Measurements from ENCODE around the gene RAD54L.
"Not testable (repeated sequence)": the region's sequence is repeated elsewhere in the genome, so short reads cannot be mapped to it uniquely, and the experiment has no call there.

The RAD54L gene

GRCh38 chr1:46242918-46243317 lies 4.6 kb upstream of the RAD54L start:
- no peaks in the 10 kb centered on the region for H3K27me3 ChIP-seq (ENCODE audit: insufficient read depth, poor library complexity, severe bottlenecking)
- TF ChIP-seq, protein P1, sequence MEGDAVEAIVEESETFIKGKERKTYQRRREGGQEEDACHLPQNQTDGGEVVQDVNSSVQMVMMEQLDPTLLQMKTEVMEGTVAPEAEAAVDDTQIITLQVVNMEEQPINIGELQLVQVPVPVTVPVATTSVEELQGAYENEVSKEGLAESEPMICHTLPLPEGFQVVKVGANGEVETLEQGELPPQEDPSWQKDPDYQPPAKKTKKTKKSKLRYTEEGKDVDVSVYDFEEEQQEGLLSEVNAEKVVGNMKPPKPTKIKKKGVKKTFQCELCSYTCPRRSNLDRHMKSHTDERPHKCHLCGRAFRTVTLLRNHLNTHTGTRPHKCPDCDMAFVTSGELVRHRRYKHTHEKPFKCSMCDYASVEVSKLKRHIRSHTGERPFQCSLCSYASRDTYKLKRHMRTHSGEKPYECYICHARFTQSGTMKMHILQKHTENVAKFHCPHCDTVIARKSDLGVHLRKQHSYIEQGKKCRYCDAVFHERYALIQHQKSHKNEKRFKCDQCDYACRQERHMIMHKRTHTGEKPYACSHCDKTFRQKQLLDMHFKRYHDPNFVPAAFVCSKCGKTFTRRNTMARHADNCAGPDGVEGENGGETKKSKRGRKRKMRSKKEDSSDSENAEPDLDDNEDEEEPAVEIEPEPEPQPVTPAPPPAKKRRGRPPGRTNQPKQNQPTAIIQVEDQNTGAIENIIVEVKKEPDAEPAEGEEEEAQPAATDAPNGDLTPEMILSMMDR (IDR thresholded peaks at IDR 0.05; ENCODE audit: poor library complexity, severe bottlenecking) = no peak
- H3K9me3 ChIP-seq (ENCODE audit: severe bottlenecking) = peaks cover 4% of the 10 kb centered on the region
- no peak overlapping the region for H3K27ac ChIP-seq (ENCODE audit: poor library complexity, severe bottlenecking)
- DNase-seq (ENCODE audit: low spot score) = no peak
- H3K36me3 ChIP-seq (ENCODE audit: low read depth) = no peaks in the 10 kb centered on the region
- H3K4me1 ChIP-seq (ENCODE audit: insufficient read depth, poor library complexity, severe bottlenecking) = no peaks in the 10 kb centered on the region
- no peak for ATAC-seq (ENCODE audit: low read depth)
- no peak overlapping the region for H3K4me3 ChIP-seq (ENCODE audit: severe bottlenecking)

DNA sequence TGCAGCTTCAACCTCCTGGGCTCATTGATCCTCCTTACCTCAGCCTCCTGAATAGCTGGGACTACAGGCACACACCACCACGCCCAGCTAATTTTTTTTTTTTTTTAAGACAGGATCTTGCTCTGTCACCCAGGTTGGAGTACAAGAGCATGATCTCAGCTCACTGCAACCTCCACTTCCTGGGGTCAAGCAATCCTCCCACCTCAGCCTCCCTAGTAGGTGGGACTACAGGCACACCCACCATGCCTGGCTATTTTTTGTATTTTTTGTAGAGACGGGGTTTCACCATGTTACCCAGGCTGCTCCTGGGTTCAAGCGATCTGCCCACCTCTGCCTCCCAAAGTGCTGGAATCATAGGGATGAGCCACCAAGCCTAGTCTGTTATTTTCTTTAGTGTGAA lies 3.7 kb upstream of the RAD54L start:
- not testable (repeated sequence) for H3K27me3 ChIP-seq (ENCODE audit: insufficient read depth, poor library complexity, severe bottlenecking); H3K4me1 ChIP-seq (ENCODE audit: insufficient read depth, poor library complexity, severe bottlenecking); DNase-seq (ENCODE audit: low spot score); H3K4me3 ChIP-seq (ENCODE audit: severe bottlenecking); H3K9me3 ChIP-seq (ENCODE audit: severe bottlenecking); H3K27ac ChIP-seq (ENCODE audit: poor library complexity, severe bottlenecking); H3K36me3 ChIP-seq (ENCODE audit: low read depth); ATAC-seq (ENCODE audit: low read depth)

DNA sequence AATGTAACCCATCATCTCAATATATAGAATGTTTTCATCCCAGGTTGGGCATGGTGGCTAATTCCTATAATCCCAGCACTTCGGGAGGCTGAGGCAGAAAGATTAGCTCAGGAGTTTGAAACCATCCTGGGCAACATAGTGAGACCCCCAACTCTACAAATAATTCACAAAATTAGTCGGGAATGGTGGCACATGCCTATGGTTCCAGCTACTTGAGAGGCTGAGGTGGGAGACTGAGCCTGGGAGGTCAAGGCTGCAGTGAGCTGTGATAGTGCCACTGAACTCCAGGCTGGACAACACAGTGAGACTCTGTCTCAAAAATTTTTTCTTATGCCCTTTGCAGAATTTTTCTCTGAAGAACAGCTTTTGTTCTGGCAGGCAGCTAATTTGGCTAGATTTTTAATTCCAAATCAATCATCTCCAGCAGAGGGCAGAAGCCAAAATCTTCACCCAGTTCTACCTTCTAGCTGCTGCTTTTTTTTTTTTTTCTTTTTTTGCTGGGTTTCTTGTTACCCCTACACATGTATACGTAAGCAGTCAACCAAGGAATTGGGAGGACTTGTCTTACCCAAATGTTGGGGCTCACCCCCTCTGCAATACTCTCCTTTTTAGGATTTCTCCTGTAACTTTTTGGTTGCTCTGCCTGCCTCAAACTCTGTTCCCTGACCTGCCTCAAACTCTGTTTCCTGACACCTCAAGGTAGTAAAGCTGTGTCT lies 2.7 kb upstream of the RAD54L start:
- peaks cover 5% of the 10 kb centered on the region for H3K4me1 ChIP-seq (ENCODE audit: insufficient read depth, poor library complexity, severe bottlenecking)
- no peaks in the 10 kb centered on the region for H3K27me3 ChIP-seq (ENCODE audit: insufficient read depth, poor library complexity, severe bottlenecking)
- H3K36me3 ChIP-seq (ENCODE audit: low read depth) = peaks cover 6% of the 10 kb centered on the region
- ATAC-seq (ENCODE audit: low read depth) (no peak), DNase-seq (ENCODE audit: low spot score) (no peak)
- TF ChIP-seq, protein P1 (IDR thresholded peaks at IDR 0.05; ENCODE audit: poor library complexity, severe bottlenecking) = peak; percentile 61
- H3K4me3 ChIP-seq (ENCODE audit: severe bottlenecking) = no peak overlapping the region
- no peak overlapping the region for H3K27ac ChIP-seq (ENCODE audit: poor library complexity, severe bottlenecking)
- H3K9me3 ChIP-seq (ENCODE audit: severe bottlenecking) = no peaks in the 10 kb centered on the region

DNA sequence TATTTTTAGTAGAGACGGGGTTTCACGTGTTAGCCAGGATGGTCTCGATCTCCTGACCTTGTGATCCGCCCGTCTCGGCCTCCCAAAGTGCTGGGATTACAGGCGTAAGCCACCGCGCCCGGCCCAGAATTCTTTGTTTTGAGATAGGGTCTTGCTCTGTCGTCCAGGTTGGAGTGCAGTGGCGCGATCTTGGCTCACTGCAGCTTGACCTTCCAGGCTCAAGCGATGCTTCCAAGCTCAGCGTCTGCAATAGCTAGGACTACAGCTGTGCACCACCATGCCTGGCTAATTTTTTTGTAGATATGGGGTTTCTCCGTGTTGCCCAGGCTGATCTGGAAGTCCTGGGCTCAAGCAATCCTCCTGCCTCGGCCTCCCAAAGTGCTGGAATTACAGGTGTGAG lies 1.4 kb upstream of the RAD54L start:
- not testable (repeated sequence) for H3K4me3 ChIP-seq (ENCODE audit: severe bottlenecking); DNase-seq (ENCODE audit: low spot score); H3K4me1 ChIP-seq (ENCODE audit: insufficient read depth, poor library complexity, severe bottlenecking); H3K9me3 ChIP-seq (ENCODE audit: severe bottlenecking); H3K27me3 ChIP-seq (ENCODE audit: insufficient read depth, poor library complexity, severe bottlenecking); ATAC-seq (ENCODE audit: low read depth)
- Histone ChIP-seq H3K36me3 (ENCODE audit: low read depth) (peaks cover 20% of the 10 kb centered on the region), H3K27ac (ENCODE audit: poor library complexity, severe bottlenecking) (peak overlapping the region; percentile 36)

DNA sequence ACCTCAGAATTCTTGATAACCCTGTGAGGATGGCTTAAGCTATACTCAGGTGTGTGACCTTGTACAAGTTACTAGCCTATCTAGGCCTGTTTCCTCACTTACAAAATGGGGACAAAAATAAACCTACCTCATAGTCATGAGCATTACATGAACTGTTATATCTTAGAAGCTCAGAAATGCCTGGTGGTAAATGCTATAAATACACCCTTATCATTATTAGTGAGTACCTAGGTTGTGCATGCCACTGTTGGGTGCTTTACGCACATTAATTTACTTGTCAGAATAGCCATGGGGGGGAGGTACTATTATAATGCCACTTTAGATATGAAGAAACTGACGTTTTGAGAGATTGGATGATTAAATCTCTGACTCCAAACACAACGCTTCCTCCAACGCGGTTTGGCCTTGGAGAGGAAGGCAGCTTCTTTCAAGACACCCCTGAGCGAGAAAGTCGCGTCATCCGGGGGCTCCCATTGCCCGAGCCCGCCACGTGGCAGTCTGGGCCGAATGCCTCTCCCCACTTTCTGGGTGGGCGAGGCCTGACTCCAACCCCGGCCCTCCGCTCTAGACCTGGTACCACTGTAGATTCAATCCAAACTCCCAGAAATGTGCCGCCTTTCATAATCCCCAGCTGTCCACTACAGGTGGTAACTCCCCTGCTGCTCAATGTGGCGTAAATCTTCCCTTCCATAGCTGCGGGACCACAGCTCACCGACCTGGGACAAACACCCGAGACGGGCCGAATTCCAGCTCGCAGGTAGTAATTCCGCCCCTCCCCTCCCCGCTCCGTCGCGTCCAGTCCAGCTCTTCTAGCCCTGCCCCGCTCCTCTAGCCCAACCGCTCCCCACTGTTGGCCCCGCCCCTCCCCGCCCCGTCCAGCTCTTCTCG lies 771 bp upstream of the RAD54L start:
- peak overlapping the region; percentile 43 for H3K4me3 ChIP-seq (ENCODE audit: severe bottlenecking)
- peak overlapping the region; percentile 36 for H3K27ac ChIP-seq (ENCODE audit: poor library complexity, severe bottlenecking)
- TF ChIP-seq, protein P1 (IDR thresholded peaks at IDR 0.05; ENCODE audit: poor library complexity, severe bottlenecking) = no peak
- peaks cover 5% of the 10 kb centered on the region for H3K4me1 ChIP-seq (ENCODE audit: insufficient read depth, poor library complexity, severe bottlenecking)
- H3K9me3 ChIP-seq (ENCODE audit: severe bottlenecking) = no peaks in the 10 kb centered on the region
- no peaks in the 10 kb centered on the region for H3K27me3 ChIP-seq (ENCODE audit: insufficient read depth, poor library complexity, severe bottlenecking)
- DNase-seq (ENCODE audit: low spot score) (peak; percentile 93), ATAC-seq (ENCODE audit: low read depth) (peak; percentile 78)
- peaks cover 26% of the 10 kb centered on the region for H3K36me3 ChIP-seq (ENCODE audit: low read depth)
